GM12878 (cell line): Measurements from ENCODE around the gene TEX2. TPM values are rescaled to one million over a fixed set of nuclear protein-coding genes. Genes with fewer than 3 reads are reported as not detected.
"Not testable (repeated sequence)": the region's sequence is repeated elsewhere in the genome, so short reads cannot be mapped to it uniquely, and the experiment has no call there.

Source experiments
- ATAC-seq: fragments of 200-7000 bp; cut with Tn5 transposase; 3 replicates; pipeline ENCODE4 v1.9.1; 2020; ENCODE audit warnings: mild to moderate bottlenecking, moderate library complexity
- BruUV-seq: library from RNA; stranded (reverse); fragments of 400-500 nt; replicated peaks from 2 replicates; lab custom pipeline; 2021; lab: Mats Ljungman, UMichigan
- CTCF ChIA-PET: fragments of 300-600 bp; sonication (Branson Sonifier 250); formaldehyde crosslinking; extraction: SDS; loops from one replicate; lab custom pipeline; 2021; ENCODE audit warnings: inconsistent platforms; lab: Yijun Ruan, JAX
- POLR2A ChIA-PET: fragments of 350-600 bp; formaldehyde crosslinking; extraction: SDS; loops from one replicate; lab custom pipeline; 2021; ENCODE audit warnings: inconsistent platforms; lab: Charles Lee
- RAD21 ChIA-PET: fragments of 300-600 bp; sonication (Branson Sonifier 250); formaldehyde crosslinking; loops from one replicate; lab custom pipeline; 2023; ENCODE audit warnings: antibody characterized with exemption; ENCODE audit not compliant: unreplicated experiment; lab: Charles Lee
- SMC1A ChIA-PET: fragments of 300-600 bp; sonication (Branson Sonifier 250); formaldehyde crosslinking; loops from one replicate; lab custom pipeline; 2023; ENCODE audit not compliant: unreplicated experiment, uncharacterized antibody; lab: Charles Lee
- DNase-seq: peaks from one replicate; pipeline ENCODE4 v3.0.0-alpha.2; 2011; ENCODE audit warnings: low read depth, low spot score
- FAIRE-seq: peaks from 3 replicates; lab custom pipeline; 2011; peaks lifted over from hg19 to GRCh38; lab: Jason Lieb, UNC
- H2AFZ ChIP-seq: 2 replicates; pipeline ENCODE4 v1.6.0; 2011; ENCODE audit warnings: low read depth, low read length, control low read depth; ENCODE audit not compliant: control insufficient read depth
- H3K27ac ChIP-seq: 2 replicates; pipeline ENCODE4 v1.5.1; 2011; ENCODE audit warnings: control low read depth; ENCODE audit not compliant: control insufficient read depth, insufficient read depth
- H3K27me3 ChIP-seq, 2 experiments: replicated peaks in 1 of 2; 2 replicates each; pipeline versions ENCODE4 v1.6.0 to v1.6.1; 2011; ENCODE audit warnings: low read length in 1 of 2; ENCODE audit not compliant: control insufficient read depth in 2 of 2, insufficient read depth in 2 of 2
- H3K36me3 ChIP-seq, 2 experiments: 2 replicates each; pipeline ENCODE4 v1.5.1; 2011; ENCODE audit warnings: low read length in 1 of 2; ENCODE audit not compliant: control insufficient read depth in 2 of 2, insufficient read depth in 2 of 2
- H3K4me1 ChIP-seq: 2 replicates; pipeline ENCODE4 v1.6.1; 2011; ENCODE audit warnings: mild to moderate bottlenecking, low read length, moderate library complexity, mixed read lengths; ENCODE audit not compliant: control insufficient read depth, insufficient read depth
- H3K4me2 ChIP-seq: 2 replicates; pipeline ENCODE4 v1.6.0; 2011; ENCODE audit warnings: control low read depth; ENCODE audit not compliant: control insufficient read depth, insufficient read depth
- H3K4me3 ChIP-seq: fragments of 200-600 bp; sonication (generic); 2 replicates; pipeline ENCODE4 v1.5.1; 2016
- H3K79me2 ChIP-seq: 2 replicates; pipeline ENCODE4 v1.6.0; 2011; ENCODE audit warnings: low read length; ENCODE audit not compliant: control insufficient read depth, insufficient read depth
- H3K9ac ChIP-seq: 2 replicates; pipeline ENCODE4 v1.8.0; 2011; ENCODE audit warnings: low read length, control low read depth, mixed read lengths; ENCODE audit not compliant: control insufficient read depth, insufficient read depth
- H3K9me3 ChIP-seq: replicated peaks from 3 replicates; pipeline ENCODE4 v1.5.1; 2011; ENCODE audit warnings: mild to moderate bottlenecking, low read length; ENCODE audit not compliant: control insufficient read depth, insufficient read depth
- H4K20me1 ChIP-seq: 2 replicates; pipeline ENCODE4 v1.6.0; 2011; ENCODE audit not compliant: control insufficient read depth, insufficient read depth
- BCL3 ChIP-seq: IDR thresholded peaks from 2 replicates; pipeline ENCODE4 v1.6.1; 2011; ENCODE audit warnings: borderline replicate concordance, low read depth, mild to moderate bottlenecking, moderate library complexity, low read length; ENCODE audit not compliant: insufficient read depth, poor library complexity, severe bottlenecking
- E2F4 ChIP-seq: IDR thresholded peaks from 2 replicates; pipeline ENCODE4 v1.6.1; 2012; ENCODE audit warnings: low read depth, low read length, improper control_type of control experiment
- JUNB ChIP-seq: IDR thresholded peaks from 2 replicates; pipeline ENCODE4 v1.6.1; 2016; ENCODE audit warnings: antibody characterized with exemption, mild to moderate bottlenecking
- SKIL ChIP-seq: fragments of 450-650 bp; IDR thresholded peaks from 2 replicates; pipeline ENCODE4 v1.6.1; 2017; ENCODE audit warnings: mild to moderate bottlenecking, low read depth, inconsistent platforms; ENCODE audit not compliant: poor library complexity, severe bottlenecking
- TBL1XR1 ChIP-seq: IDR thresholded peaks from 2 replicates; pipeline ENCODE4 v1.6.1; 2012; ENCODE audit warnings: low read depth, low read length, improper control_type of control experiment
- ZBTB11 ChIP-seq: fragments of 450-650 bp; formaldehyde crosslinking; IDR thresholded peaks from 2 replicates; pipeline ENCODE4 v1.5.0; 2022; ENCODE audit warnings: mild to moderate bottlenecking, missing genetic modification characterization
- in situ Hi-C: fragments of 300-500 bp; cut with MboI; formaldehyde crosslinking; loops from 9 replicates; pipeline ENCODE4 v1.14.3; 2018; ENCODE audit warnings: mixed read lengths
- intact Hi-C: fragments of 100-400 bp; cut with micrococcal nuclease; formaldehyde crosslinking; loops from one replicate; pipeline ENCODE4 v1.14.2; 2022; ENCODE audit not compliant: unreplicated experiment
- polyA plus RNA-seq, 11 experiments: library from polyadenylated mRNA; depleted of rRNA in 4 of 11; unstranded in 6 of 11; stranded (reverse) in 5 of 11; fragments of >200 nt; fragmentation: Nextera tagmentation in 4 of 11; fragmentation: Illumina TruSeq in 1 of 11; extraction: Ambion mirVana in 4 of 11; extraction: Trizol in 1 of 11; gene quantifications; 1 replicate in 1 of 11; 2 replicates in 10 of 11; pipeline versions ENCODE4 v1.2.1 to v1.2.3, GENCODE V29; 2011 to 2016; ENCODE audit warnings: inconsistent platforms in 2 of 11, missing spikeins in 2 of 11, low read depth in 1 of 11
- total RNA-seq, 4 experiments: library from RNA; depleted of rRNA in 3 of 4; stranded (reverse); fragments of >200 nt in 3 of 4; fragmentation: Illumina TruSeq in 1 of 4; extraction: Trizol in 1 of 4; gene quantifications; 2 replicates each; pipeline versions ENCODE4 v1.2.1 to v1.2.3, GENCODE V29; 2013 to 2021

The TEX2 gene
- total and polyA plus RNA-seq, 10 of the 15 experiments (the other 5 are each of a cell fraction or from before 2014, with no cell fraction given): 3.8 to 19.9 (median 15.8) TPM

- TF ChIP-seq ZBTB11 (no peak), E2F4 (no peak), TBL1XR1 (no peak), BCL3 (no peak), SKIL (no peak), JUNB (no peak)
Observed at GRCh38 chr17:64209356-64209941, 53.6 kb downstream of the TEX2 start (continued).

GRCh38 chr17:64208656-64209055 lies 54.4 kb downstream of the TEX2 start:
- ChIA-PET SMC1A (interaction anchor here (1.3 kb wide), 2 partner anchors 59 to 180 kb away, joined by 3 read pairs; no protein-coding TSS in a partner anchor), CTCF (interaction anchor here (1.0 kb wide), 1 partner anchor 8 kb away, joined by 3 read pairs; no protein-coding TSS in a partner anchor), POLR2A (interaction anchor here (0.7 kb wide), 1 partner anchor 63 kb away, joined by 3 read pairs; no protein-coding TSS in a partner anchor)
- H4K20me1 ChIP-seq, BruUV-seq, in situ Hi-C loops, H3K4me3 ChIP-seq, H3K36me3 ChIP-seq, H3K4me2 ChIP-seq, intact Hi-C loops, FAIRE-seq, RAD21 ChIA-PET, DNase-seq, H3K9me3 ChIP-seq, H2AFZ ChIP-seq, ATAC-seq, H3K79me2 ChIP-seq, H3K9ac ChIP-seq, H3K27me3 ChIP-seq, H3K4me1 ChIP-seq, H3K27ac ChIP-seq: not testable (repeated sequence)
